SU-DHL-6 (cell line): ENCODE measurements around the gene KRTAP1-5.

Source experiments
- H2AFZ ChIP-seq: fragments of 200-600 bp; sonication (generic); 2 replicates; pipeline ENCODE4 v1.6.1; 2014; ENCODE audit warnings: low read depth, mild to moderate bottlenecking, moderate library complexity, mixed read lengths, antibody characterized with exemption, low read length; ENCODE audit not compliant: severe bottlenecking
- H3F3A ChIP-seq: fragments of 200-600 bp; shearing (Covaris generic); 2 replicates; pipeline ENCODE4 v1.6.0; 2016; ENCODE audit warnings: antibody characterized with exemption, mild to moderate bottlenecking; ENCODE audit not compliant: insufficient read depth
- H3K27ac ChIP-seq: fragments of 200-600 bp; sonication (generic); 2 replicates; pipeline ENCODE4 v1.5.1; 2016; ENCODE audit warnings: low read depth, mild to moderate bottlenecking, low read length, moderate library complexity, mixed read lengths
- H3K27me3 ChIP-seq: fragments of 200-600 bp; sonication (generic), shearing (Covaris generic); 2 replicates; pipeline ENCODE4 v1.6.0; 2014; ENCODE audit warnings: mild to moderate bottlenecking, low read length
- H3K36me3 ChIP-seq: fragments of 200-600 bp; sonication (generic); 2 replicates; pipeline ENCODE4 v1.6.1; 2014; ENCODE audit warnings: mild to moderate bottlenecking, low read length, mixed read lengths
- H3K4me2 ChIP-seq: fragments of 300-600, 200-600 bp; shearing (Covaris generic), sonication (generic); 2 replicates; pipeline ENCODE4 v1.6.0; 2014; ENCODE audit warnings: low read length, low read depth, mild to moderate bottlenecking; ENCODE audit not compliant: poor library complexity, severe bottlenecking
- H3K4me3 ChIP-seq: fragments of 200-600 bp; sonication (generic); 2 replicates; pipeline ENCODE4 v1.5.1; 2014; ENCODE audit warnings: antibody characterized with exemption, low read length, mild to moderate bottlenecking, mixed read lengths; ENCODE audit not compliant: insufficient read depth, poor library complexity, severe bottlenecking
- H3K79me2 ChIP-seq: fragments of 200-600 bp; sonication (generic); 2 replicates; pipeline ENCODE4 v1.6.1; 2014; ENCODE audit warnings: mild to moderate bottlenecking, low read length, moderate library complexity; ENCODE audit not compliant: insufficient read depth
- H3K9ac ChIP-seq: fragments of 200-600 bp; sonication (generic); 2 replicates; pipeline ENCODE4 v1.7.0; 2014; ENCODE audit warnings: mild to moderate bottlenecking, low read length
- H3K9me2 ChIP-seq: fragments of 200-600 bp; sonication (generic); replicated peaks from 2 replicates; pipeline ENCODE4 v1.6.1; 2014; ENCODE audit warnings: low read length; ENCODE audit not compliant: insufficient read depth
- H3K9me3 ChIP-seq: fragments of 200-600 bp; sonication (generic); 2 replicates; pipeline ENCODE4 v1.6.1; 2014; ENCODE audit warnings: low read length, mixed read lengths; ENCODE audit not compliant: insufficient read depth
- H4K20me1 ChIP-seq: fragments of 200-600 bp; sonication (generic); 2 replicates; pipeline ENCODE4 v1.6.1; 2014; ENCODE audit warnings: low read depth, mild to moderate bottlenecking, antibody characterized with exemption, low read length, moderate library complexity, mixed read lengths
- CTCF ChIP-seq: fragments of 200-600 bp; sonication (generic); IDR thresholded peaks from one replicate; pipeline ENCODE4 v1.5.1; 2017; ENCODE audit warnings: antibody characterized with exemption, mild to moderate bottlenecking, low read length, moderate library complexity; ENCODE audit not compliant: insufficient read depth, poor library complexity, severe bottlenecking
- EZH2phosphoT487 ChIP-seq: fragments of 200-600 bp; sonication (generic), shearing (Covaris generic); conservative IDR thresholded peaks from 2 replicates; pipeline ENCODE4 v1.6.1; 2018; ENCODE audit warnings: mild to moderate bottlenecking, antibody characterized with exemption, low read length, moderate library complexity, mixed read lengths

KRTAP1-5 gene

GRCh38 chr17:41015454-41015853 lies 11.6 kb downstream of the KRTAP1-5 start:
- Histone ChIP-seq H3K27me3 (no peaks in the 10 kb centered on the region), H3F3A (no peaks in the 10 kb centered on the region), H3K9me2 (no peaks in the 10 kb centered on the region), H3K9me3 (no peaks in the 10 kb centered on the region), H4K20me1 (no peaks in the 10 kb centered on the region), H3K79me2 (no peaks in the 10 kb centered on the region), H3K4me3 (no peak overlapping the region), H2AFZ (no peak overlapping the region), H3K36me3 (no peaks in the 10 kb centered on the region), H3K9ac (no peak overlapping the region), H3K27ac (no peak overlapping the region), H3K4me2 (no peak overlapping the region)
- TF ChIP-seq EZH2phosphoT487 = no peak
- no peak for TF ChIP-seq CTCF

GRCh38 chr17:41013606-41014005 lies 13.4 kb downstream of the KRTAP1-5 start:
- H3K4me2 ChIP-seq = no peak overlapping the region
- H3K4me3 ChIP-seq = no peak overlapping the region
- no peak overlapping the region for H2AFZ ChIP-seq
- no peak overlapping the region for H3K27ac ChIP-seq
- H3K27me3 ChIP-seq = no peaks in the 10 kb centered on the region
- no peak overlapping the region for H3K9ac ChIP-seq
- no peaks in the 10 kb centered on the region for H3K9me2 ChIP-seq
- TF ChIP-seq CTCF (no peak), EZH2phosphoT487 (no peak)
- no peaks in the 10 kb centered on the region for H4K20me1 ChIP-seq
- H3K9me3 ChIP-seq = no peaks in the 10 kb centered on the region
- H3K36me3 ChIP-seq = no peaks in the 10 kb centered on the region
- no peaks in the 10 kb centered on the region for H3K79me2 ChIP-seq
- H3F3A ChIP-seq = no peaks in the 10 kb centered on the region

GRCh38 chr17:41013181-41013580 lies 13.8 kb downstream of the KRTAP1-5 start:
- Histone ChIP-seq H3K9me2 (no peaks in the 10 kb centered on the region), H3K36me3 (no peaks in the 10 kb centered on the region), H3K4me2 (no peak overlapping the region), H3K4me3 (no peak overlapping the region), H3K9me3 (no peaks in the 10 kb centered on the region), H3F3A (no peaks in the 10 kb centered on the region), H4K20me1 (no peaks in the 10 kb centered on the region), H3K27me3 (no peaks in the 10 kb centered on the region), H3K9ac (no peak overlapping the region), H3K79me2 (no peaks in the 10 kb centered on the region), H2AFZ (no peak overlapping the region), H3K27ac (no peak overlapping the region)
- TF ChIP-seq EZH2phosphoT487 = no peak
- TF ChIP-seq CTCF = no peak
